Activated CD4-positive, CD25-positive, alpha-beta regulatory T cell treated with anti-CD3 and anti-CD28 coated beads, Interleukin-2, amount 50 U/mL, for 72 hours (primary cell): ENCODE results near the gene PTPRG.
"Not testable (repeated sequence)": the region's sequence is repeated elsewhere in the genome, so short reads cannot be mapped to it uniquely, and the experiment has no call there.

Experiments used
- DNase-seq: peaks from one replicate; pipeline ENCODE4 v3.0.0; 2021

The PTPRG gene

DNA sequence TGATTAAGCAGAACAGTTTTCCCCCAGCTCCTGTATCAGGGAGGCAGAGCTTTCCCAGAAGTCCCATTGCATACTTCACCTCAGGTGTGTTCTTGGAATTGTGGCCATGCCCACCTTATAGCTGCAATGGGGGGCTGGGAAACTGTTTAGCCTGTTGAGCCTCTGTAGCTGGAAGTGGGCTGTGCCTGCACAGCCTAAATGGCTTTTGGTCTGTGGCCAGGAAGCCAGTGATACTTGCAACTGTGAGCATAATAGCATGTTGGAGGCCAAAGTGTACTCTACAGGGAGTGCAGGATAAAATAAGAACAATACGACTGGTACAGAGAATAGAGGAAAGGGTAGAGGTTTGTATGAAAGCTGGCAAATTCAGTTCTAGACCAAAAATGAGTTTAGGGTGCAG, 248.5 kb downstream of the PTPRG start:
- DNase-seq: no peak

DNA sequence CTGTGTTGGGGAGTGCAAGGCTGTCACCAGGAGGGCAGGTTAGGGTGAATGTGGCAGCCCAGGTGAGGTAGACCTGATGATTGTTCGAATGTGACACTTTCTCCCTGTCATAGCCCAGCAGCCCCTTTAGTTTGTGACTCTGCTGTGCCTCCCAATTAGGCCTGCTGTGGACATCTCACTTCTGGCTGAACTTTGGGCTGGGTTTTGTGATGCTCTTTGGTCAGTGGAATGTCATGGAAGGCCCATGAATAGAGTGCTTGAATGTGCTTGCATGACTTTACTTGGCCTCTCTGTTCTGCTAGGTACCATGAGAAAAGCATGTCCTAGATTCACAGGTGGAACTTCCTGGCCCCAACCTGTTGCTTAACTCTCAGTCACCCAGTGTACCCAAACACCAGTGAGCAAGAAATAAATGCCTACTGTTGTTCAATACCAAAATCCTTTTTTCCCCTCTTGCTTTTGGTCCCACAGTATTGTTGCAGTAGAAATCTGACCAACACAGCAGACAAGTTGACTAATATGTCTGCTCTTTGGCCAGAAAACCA, 249.7 kb downstream of the PTPRG start:
- no peak for DNase-seq

DNA sequence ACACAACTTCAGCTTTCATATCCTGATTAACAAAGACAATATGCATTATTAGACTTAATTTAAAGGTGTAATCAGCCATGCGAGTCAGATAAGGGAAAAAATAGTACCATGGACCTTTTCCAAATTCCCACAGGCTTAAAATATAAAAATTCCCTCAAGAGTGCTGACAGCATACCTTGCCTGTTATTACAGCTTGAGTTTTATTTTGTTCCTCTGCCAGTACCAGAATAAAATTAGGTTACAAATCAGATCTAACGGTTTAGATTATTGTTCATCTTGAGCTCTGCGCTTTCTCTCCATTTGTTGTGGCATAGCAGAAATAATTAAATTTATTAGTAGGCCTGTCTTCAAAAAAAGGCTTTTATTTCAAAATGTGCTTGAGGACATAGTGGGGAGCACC, 250.3 kb downstream of the PTPRG start:
- no peak for DNase-seq

DNA sequence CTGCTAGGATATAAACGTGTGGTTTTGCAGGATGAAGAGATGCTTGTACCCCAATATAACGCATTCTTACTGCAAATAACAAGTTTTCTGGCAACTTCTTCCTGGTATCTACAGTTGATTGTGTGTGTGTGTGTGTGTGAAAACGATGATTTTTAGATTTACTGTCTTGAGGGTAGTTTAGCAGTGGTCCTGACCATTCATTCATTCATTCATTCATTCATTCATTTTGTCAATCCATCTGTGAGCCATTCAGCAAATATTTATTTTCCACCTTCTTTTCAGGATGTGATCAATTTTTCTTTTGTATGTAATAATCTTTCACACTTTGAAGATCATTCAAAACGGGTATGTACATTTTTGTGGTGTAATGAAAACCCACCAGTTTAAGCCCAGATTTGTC, 250.7 kb downstream of the PTPRG start:
- no peak for DNase-seq

DNA sequence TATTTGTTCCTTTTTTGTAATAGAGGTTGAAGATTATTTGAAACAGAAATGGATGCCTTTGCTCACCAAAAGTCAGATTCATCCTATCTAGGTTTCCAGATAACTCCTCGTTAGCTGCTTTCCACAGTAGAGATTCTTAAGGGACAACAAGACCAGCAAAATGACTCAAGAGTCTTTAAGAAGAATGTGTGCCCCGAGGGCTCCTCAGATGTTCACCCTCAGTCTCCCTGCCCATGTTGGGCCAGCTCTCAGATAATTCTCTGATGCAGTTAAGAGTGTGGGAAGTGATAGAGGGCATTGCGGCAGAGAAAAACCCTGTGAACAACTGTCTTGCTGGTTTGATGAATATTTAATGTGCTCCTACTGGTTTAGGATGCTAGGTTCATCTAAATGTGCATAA, 251.1 kb downstream of the PTPRG start:
- DNase-seq: no peak

DNA sequence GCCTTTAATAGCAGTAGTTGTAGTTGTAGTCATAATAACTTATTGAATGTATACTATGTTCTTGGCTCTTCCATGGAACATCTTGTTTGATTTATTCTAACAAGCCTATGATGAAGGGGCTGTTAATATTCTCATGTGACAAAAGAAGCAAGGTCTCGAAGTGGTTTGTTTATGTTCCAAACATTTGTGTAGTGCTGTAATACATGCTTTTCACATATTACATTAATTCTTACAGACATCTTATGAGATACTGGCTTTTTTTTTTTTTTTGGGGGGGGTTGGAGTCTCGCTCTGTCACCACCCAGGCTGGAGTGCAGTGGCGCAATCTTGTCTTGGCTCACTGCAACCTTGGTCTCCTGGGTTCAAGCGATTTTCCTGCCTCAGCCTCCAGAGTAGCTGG, 252.3 kb downstream of the PTPRG start:
- no peak for DNase-seq

DNA sequence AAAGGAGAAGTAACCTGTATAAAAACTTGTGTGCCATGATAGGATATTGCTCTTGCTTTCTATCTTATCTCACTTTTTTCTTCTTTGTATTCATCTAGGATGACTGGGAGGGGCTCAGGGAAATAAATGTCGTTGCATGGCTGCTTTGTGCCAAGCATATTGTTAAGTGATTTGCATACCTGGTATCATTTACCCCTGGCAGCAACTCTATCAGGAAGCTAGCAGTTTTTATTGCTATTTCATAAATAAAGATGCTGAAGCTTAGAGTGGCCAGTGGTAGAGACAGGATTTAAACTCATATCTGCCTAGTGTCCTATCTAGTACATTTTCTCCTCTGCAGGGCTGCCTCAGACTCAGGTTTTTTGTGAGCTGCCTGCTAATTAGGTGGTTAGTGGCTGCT, 253.3 kb downstream of the PTPRG start:
- no peak for DNase-seq

DNA sequence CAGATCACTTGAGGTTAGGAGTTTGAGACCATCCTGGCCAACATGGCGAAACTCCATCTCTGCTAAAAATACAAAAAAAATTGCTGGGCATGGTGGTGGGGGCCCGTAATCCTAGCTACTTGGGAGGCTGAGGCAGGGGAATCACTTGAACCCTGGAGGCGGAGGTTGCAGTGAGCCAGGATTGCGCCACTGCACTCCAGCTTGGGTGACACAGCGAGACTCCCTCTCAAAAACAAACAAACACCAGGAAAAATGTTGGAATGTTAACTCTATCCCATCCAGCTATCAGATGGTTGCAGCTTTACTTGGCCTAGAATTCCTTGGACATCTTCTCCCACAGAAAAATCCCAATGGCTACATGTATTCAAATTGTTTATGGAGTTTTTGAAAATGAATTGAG, 254.9 kb downstream of the PTPRG start:
- DNase-seq: not testable (repeated sequence)

DNA sequence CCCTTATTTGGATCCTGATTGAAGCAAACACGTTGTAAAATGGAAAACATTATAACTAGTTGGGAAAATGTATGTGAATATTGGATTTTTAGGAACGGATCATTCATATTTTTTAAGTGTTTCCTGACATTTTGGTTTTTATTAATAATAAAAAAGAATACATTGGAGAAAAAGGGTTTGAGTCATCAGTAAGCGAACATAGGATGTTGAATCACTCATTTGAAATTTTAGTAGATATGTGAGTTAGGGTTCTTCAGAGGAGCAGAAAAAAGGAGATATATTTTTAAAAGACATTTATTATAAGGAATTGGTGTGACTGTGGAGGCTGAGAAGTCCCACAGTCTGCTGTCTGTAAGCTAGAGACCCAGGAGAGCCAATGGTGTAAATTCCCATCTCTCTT, 258.5 kb downstream of the PTPRG start:
- DNase-seq: no peak

DNA sequence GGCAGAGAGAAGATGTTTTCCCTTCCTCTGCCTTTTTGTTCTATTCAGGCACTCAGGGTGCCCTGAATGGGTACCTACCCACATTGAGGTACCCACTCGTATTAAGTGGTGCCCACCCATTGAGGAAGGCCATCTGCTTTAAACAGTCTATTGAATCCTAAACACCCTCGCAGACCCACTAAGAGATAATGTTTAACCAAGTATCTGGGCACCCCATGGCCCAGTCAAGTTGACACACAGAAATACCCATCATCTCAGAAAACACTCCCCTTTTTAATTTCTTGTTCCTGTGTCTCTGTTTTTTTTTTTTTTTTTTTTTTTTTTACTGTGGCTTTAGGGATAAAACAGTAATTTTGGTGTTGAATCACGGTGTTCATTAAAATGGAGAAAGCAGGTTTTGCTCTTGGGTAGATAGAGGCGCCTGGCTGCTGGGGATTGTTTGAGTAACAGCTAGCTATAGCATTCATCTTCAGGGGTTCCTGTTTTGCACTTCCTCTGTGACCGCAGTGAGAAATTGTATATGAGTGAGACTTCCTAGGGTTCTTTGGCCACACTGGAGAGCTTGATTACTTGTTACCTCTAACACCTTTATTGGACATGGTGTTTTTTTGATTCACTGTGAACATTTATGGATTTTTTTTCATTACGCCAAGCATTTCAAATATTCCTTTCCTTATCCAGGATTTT, 259.1 kb downstream of the PTPRG start:
- no peak for DNase-seq

DNA sequence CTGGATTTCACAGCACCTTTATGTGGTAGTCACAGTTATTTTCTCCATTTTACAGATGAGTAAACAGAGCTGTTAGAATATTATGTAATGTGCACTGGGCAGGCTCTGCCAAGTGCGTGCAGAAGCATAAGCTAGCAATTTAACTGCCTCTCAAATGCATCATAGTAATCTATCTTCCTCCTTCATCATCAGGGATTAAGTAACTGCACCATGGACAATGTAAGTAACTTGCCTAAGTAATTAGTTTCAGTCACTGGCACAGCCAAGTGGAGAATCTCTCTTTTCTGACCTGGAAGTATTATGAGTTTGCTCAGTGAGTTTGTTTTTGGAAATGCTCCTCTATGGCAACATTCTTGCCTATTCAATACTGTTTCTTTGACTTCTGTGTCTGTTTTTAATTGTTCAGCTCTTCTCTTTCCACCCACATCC, 260.5 kb downstream of the PTPRG start:
- no peak for DNase-seq

DNA sequence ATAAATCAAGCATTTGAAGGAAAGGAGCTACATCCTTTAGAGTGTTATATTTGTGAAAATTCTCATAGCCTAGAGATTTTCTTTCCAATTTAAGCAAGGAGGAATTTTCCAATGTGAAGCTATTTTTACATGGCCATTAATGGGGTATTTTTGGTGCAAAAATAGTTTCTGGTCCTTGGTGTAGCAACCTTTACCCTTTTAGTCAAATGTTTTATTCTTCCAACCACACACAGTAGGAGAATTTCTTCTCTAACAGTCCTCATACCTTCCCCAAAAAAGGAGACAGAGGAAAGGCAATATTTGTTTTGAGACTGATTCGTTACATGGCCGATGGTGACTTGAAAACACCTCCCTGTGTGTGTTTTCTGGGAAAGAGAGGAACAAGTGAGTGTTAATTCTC, 261.2 kb downstream of the PTPRG start:
- DNase-seq: no peak

DNA sequence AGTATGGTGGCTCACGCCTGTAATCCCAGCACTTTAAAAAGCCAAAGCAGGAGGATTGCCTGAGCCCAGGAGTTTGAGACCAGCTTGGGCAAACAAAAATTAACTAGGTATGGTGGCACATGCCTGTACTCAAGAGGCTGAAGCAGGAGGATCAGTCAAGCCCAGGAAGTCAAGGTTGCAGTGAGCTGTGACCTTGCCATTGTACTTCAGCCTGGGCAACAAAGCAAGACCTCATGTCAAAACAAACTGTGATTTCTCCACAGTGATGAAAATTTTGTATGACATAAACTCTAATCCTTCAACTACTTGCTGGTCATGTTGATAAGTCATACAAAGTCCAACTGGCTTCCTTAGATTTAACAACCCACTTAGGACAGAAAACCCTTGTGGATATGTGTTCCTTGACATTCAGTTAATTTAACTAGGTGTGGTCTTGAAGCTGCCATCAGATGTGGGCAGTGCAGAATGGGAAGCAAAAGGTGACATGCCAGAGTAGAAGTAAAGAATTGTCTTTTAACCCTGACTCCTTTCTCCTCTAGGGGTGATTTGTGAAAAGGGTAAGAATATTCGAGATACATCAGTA, 263.3 kb downstream of the PTPRG start:
- no peak for DNase-seq

DNA sequence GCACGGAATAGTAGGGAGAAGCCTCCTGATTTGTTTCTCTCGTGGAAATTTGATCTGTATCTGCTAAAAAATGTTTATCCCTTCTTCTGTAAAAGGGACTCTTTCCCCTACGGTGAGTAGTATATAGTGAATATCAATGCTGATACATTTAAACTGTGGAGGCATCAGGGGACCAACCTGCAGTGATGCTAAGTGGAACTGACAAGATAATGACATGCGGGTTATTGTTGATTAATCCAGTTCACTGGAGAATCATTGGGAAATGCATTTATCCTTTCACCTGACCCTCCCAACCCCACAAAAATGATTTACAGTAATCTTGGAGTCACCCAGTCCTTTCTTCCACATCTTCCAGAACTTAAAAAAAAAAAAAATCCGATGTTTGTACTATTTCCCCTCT, 264.8 kb downstream of the PTPRG start:
- no peak for DNase-seq

DNA sequence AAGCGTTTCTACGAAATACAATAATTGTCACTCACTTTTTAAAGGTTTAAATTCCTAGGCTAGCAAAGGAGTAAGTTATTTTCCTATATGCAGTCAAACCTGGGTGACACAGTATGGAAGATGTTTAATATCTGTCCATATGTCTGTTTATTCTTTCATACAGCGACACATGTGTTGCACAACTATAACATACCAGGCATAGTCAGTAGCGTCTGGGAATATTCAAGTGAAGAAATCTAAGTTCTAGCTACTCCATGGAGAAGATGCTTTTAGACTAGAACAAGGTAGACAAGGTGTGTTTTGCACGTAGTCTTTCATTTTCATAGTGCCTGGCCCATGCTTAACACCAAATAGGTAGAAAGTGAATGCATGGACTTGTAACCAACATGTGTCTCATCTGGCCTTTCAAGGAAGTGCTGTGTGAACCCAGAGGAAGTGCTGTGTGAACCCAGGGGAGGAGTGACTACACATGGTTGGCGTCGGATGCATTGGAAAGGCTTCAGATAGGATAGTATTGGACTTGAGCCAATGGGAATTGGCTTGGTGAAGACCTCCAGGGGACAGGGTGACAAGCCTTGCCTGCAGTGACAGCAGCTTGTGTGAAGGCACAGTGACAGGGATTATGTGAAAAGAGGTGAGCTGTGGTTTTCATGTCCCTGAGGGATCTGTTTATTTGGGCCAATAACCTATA, 267.0 kb downstream of the PTPRG start:
- no peak for DNase-seq

DNA sequence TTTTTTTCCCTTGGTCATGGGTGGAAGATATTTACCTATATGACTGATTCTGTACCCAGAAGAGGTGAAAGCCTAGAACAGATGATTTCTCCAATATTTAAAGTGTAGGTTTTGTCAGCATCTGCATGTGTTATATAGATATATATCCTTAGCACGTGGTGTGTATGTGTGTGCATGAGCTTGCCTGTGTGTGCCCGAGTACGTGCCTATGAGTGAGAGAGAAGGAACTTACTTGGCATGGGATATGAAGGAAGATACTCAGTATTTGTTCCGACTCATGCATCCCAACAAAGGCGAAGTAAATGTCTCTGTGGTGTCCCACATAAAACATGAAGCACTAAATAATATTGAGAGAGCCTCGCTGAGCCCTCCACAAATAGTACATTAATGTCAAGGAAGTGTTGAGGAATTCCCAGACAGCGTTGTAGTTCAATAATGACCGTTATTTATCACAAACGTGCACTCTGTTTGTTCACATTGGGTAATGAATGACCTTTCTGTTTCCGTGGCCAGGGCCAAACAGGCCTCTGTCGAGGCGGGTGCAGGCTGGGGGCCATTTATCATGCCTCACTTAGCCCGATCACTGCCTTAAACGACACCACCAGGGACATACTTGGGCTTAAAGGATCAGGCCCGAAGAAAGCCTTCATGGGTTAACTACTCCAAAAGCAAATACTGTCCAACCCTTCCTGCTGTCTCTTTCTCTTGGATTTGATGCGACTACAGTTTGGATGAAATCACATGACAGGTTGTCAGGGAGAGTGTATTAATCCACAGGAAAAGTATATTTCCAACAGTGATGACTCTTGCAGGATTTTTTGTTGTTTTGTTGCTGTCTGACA, 267.7 kb downstream of the PTPRG start:
- no peak for DNase-seq

DNA sequence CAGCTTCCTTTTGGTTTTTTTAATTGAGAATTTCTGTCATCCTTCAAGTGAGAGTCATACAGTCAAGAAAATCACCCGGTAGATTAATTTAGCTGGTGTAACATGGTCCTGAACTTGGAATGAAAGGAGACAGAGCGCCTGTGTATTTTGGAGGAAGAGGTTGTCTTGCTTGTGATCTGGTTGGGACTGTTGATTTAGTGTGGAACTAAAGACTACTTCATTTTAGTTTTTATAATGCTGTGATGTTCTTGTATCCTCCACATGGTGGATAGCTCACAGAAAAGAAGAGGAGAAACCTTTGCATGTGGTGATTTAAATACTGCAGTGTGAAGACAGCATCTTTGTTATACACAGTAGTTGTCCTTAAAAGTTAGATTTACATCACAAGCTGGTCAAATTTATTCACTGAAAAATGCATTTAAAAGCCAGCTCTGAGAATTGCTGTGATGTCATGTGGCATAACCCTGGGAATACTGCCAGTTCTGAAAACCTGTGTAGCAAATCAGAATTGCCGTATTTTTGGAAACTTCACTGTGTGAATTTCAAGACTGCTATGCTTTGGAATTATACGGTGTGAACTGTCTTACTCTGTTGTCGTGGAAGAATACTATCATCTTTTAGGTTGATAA, 268.5 kb downstream of the PTPRG start:
- no peak for DNase-seq

DNA sequence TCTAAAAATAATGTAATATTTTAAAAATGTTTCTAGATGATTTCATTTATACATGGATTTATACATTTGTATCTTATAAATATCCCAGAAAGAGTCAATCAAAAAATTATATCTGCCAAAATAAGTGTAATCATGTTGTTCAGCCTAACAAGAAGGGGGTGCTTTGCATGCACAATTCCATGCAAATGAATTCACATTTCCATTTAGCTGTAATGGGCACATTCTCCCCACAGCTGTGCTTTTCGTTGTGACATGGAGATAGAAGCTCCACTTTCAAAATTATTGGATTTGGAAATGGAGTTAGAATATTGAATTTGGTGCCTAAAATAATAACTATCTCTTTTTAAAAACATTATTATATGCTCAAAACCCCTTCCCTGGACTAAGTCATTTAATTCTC, 270.6 kb downstream of the PTPRG start:
- no peak for DNase-seq

DNA sequence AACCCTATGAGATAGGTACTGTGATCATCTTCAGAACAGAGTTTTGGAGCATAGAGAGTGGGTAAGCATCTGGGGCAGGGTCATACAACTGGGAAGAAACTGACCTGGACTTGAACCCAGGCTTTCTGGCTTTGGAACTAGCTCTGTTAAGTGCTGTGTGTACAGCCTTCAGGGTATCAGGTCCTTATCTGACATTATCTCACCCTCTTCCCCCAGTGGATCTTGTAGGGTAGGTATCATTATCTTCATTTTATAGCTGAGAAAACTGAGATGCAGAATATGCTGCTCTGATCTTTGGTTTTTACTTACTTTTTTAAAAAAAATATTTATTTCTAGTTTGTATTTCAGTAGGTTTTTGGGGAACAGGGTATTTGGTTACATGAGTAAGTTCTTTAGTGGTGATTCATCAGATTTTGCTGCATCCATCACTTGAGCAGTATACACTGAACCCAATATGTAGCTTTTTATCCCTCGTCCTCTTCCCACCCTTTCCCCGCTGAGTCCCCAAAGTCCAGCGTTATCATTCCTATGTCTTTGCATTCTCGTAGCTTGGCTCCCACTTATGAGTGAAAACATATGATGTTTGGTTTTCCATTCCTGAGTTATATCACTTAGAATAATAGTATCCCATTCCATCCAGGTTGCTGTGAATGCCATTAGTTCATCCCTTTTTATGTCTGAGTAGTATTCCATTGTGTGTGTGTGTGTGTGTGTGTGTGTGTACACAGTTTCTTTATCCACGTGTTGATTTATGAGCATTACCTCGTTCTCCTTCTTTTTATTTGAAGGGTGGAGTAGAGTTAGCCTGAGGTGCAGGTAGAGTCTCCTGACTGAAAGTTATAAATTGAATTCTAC, 271.2 kb downstream of the PTPRG start:
- no peak for DNase-seq

DNA sequence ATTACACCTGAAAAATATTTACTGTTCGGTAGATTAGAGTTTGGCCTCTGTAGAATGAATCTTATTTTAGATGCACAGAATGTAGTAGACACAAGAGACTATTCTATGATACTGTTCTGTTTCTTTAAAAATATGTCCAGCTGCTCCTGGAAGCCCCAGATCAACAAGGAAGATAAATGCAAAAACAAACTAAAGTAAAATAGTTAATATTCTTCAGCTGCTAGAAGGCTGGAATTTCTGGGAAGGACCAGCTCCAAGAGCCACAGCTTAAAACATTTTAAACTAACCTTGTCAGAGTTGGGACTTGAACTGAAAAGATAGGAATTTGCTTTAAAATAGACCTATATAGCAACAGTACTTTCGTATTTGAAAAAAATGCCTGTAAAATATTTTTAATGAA, 277.9 kb downstream of the PTPRG start:
- no peak for DNase-seq

DNA sequence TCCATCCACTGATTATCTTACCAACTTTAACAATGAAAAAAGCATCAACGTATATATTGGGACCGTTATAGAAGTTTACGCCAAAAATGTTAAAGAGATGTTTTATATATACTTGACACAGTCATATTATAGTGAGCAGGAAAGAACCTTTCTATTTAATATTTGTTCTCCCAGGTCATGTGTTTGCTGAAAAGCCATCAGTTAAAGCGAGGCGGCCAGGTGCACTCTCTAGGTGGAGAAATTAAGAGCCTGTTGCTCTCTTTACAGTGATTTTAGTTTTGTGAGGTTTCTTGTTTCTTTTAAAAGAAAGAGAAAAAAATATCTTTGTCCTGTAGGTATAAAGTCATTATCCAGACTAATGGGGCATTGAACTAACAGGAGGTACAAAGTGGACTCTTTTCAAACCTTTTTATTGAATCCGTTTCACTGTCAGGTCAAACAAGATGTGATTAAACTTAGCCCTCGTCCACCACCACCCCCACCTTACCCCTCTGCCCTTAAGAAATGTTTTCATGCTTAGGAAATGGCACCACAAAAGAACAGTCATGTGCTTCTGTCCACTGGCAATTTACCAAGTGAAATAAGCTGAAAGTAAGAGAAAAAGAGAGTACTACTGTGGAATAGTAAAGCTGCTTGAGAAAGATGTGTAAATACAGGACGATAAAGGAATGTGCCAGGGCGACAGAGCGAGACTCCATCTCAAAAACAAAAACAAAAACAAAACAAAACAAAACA, 279.9 kb downstream of the PTPRG start:
- no peak for DNase-seq
